GM18858 (cell line): ENCODE measurements around the gene ABI3.
"Not testable (repeated sequence)": the region's sequence is repeated elsewhere in the genome, so short reads cannot be mapped to it uniquely, and the experiment has no call there.

Experiments used
- ATAC-seq: cut with Tn5 transposase; IDR thresholded peaks from one replicate; pipeline ENCODE4 v1.9.1; 2021; ENCODE audit not compliant: unreplicated experiment

The ABI3 gene, protein sequence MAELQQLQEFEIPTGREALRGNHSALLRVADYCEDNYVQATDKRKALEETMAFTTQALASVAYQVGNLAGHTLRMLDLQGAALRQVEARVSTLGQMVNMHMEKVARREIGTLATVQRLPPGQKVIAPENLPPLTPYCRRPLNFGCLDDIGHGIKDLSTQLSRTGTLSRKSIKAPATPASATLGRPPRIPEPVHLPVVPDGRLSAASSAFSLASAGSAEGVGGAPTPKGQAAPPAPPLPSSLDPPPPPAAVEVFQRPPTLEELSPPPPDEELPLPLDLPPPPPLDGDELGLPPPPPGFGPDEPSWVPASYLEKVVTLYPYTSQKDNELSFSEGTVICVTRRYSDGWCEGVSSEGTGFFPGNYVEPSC

DNA sequence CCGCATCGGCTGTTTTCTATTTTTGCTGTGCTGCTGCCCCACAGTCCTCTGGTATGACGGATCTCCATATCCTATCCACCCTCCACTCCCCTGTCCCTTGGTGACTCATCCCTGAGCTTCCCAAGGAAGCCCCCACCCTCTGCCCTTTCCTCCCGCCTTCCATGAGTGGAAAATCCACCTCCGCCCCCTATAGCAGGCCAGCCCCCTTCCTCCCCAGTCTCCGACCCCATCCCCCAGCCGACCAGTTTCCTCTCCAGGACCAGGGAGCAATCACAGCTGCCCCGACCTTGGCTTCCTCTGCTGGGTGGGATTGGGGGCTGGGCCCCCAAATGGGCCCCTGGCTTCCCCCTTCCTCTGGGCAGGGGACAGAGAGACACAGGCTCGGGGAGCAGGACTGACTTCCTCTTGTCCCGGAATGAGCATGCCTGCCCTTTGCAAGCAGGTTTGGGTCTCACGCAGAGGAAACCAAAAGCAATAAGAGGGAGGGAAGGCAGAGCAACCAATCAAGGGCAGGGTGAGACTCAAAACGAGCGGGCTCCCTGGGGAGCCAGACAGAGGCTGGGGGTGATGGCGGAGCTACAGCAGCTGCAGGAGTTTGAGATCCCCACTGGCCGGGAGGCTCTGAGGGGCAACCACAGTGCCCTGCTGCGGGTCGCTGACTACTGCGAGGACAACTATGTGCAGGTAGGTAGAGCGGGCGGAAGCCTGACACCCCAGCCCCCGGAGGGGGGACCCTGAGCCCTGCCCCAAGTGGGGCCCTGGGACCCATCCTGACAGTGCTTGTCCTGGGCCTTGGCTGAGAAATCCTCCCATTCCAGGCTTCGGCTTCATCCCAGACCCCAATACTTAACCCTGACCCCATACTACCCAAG, at the start of gene ABI3, which contains the start of gene GNGT2:
Gene ABI3, plus strand, starts transcription at position 550 of the 872 bp plus-strand sequence. Its CDS starts 18 bp downstream, at position 568.
Gene GNGT2, minus strand, starts transcription at position 417 of the 872 bp plus-strand sequence. CDS start 3,152 bp downstream, outside the sequence.
- ATAC-seq: peak; percentile 73

DNA sequence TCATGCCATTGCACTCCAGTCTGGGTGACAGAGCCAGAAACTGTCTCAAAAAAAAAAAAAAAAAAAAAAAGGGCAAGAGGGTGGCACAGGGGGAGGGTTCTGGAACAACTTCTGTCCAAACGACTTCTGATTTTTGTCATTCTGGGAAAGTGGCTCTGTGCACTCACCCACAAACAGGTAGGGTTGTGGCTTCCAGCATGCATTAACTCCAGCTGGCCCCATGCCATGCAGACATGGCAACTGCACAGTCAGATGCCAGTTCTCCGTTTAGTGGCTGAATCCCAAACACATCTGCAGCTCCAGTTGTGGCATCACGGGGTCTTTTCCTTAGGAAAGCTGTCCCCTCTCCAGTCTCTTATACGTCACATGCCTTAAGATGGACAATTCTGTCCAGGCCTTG, 47.6 kb upstream of the ABI3 start:
- no peak for ATAC-seq

DNA sequence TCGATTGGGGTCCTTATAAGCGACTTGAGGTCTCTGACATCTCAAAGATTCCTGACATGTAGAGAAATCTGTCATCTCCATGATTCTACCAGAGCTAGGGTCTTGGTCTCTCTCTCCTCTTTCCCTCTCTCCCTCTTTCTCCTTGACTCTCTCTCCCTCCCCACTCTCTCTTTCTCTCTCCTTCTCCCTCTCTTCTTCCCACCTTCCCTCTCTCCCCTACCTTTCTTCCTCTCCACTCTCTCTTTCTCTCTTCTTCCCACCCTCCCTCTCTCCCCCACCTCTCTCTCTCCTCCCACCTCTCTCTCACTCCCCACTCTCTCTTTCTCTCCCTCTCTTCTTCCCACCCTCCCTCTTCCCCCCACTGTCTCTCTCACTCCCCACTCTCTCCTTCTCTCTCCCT, 45.4 kb upstream of the ABI3 start:
- no peak for ATAC-seq

DNA sequence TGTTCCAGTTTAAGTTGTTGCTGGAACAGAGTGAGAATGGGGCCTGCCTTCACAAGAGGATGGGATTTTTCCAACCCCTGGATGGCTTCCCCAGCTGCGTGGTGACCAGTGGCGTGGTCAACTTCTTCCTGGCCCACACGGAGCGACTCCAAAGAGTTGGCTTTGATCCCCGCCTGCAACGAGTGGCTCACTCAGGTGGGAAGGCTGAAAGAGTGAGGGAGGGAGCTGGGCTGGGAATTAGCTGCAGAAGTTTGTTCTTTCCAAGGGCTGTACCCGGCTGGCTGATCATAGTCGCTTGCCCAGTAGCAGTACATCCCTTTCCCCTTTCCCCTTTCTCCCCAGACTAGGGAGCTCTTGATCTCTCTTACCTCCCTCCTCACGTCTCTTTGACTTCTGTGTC, 41.8 kb upstream of the ABI3 start:
- ATAC-seq: no peak

DNA sequence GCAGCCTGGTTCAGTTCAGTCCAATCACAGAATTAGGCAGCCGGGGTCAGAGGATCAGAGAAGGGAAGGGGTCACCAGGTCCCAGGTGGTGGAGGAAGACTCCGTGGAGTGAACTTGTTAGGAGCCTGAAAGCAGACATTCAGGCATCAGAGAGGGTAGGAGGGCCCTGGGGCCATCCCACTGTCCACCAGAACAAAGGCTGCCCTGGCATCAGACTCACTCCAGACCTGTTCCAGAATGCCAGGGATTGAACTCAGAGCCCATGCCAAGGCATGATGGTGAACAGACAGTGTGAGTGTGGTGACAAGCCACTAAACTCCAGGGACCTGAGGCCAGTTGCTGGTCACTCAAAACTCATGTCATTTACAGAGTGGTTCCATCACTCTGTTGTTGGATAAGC, 40.3 kb upstream of the ABI3 start:
- ATAC-seq: no peak

DNA sequence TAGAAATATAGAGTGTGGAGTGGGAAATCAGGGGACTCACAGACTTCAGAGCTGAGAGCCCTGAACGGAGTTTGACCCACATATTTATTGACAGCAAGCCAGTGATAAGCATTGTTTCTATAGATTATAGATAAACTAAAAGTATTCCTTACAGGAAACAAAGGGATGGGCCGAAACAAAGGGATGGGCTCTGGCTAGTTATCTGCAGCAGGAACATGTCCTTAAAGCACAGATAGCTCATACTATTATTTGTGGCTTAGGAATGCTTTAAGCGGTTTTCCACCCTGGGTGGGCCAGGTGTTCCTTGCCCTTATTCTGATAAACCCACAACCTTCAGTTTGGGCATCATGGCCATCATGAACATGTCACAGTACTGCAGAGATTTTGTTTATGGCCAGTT, 39.8 kb upstream of the ABI3 start:
- ATAC-seq: not testable (repeated sequence)

DNA sequence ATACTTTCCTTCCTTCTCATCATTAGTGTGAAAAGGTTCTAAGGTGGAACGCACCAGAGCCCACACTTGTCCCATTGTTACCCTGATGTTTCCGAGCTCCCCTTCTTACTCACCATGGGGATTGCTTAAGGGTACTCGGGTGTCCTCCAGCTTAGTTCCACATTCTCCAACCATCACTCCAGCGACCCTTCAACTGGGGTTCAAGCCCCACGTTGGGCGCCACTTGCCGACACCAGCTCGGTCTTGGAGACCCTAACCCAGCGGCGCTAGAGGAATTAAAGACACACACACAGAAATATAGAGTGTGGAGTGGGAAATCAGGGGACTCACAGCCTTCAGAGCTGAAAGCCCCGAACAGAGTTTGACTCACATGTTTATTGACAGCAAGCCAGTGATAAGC, 34.5 kb upstream of the ABI3 start:
- ATAC-seq: not testable (repeated sequence)

DNA sequence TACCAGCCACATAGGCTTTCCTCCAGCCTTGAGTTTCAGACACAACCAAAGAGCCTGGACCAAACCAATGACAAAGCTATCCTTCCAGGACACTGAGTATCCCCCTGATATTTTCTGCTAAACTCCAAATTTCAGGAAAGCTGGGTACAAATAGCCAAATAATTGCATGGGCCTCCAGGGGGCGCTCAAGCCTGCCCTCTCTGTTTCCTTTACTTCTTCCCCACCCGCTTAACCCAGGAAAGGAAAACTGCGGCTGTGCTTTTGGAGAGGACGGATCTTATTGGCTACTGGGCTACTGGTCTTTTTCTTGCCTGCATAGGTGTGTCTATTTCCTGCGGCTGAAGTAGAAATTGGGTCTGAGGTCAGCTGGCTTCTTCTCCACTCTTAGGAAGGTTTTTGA, 30.2 kb upstream of the ABI3 start:
- ATAC-seq: no peak

DNA sequence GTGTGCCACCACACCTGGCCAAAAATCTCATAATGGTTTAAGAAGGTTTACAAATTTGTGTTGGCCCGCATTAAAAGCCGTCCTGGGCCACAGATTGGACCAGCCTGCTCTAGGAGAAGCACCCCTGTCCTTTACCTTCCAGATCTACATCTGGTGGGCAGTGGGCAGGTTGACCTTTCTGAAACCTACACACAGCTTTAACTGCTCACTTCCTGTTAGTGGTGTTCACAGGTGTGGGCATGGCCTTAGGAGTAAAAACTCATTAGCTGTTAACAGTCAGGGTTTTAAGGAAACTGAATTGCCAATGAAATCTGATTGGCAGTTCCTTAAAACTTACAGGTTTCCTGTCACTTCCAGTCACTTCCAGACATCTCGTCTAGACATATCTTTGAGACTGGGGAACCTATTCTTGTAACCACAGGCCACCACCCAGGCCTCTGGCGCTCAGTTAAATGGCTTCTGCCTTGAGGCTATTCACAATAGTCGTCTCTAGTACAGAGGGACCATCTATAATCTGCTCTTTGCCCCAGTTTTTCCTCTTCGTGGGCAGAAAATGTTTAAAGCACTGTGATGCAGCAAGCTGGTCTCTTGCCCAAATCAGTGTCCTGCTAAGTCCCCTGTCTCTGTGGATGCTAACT, 29.4 kb upstream of the ABI3 start:
- ATAC-seq: no peak

DNA sequence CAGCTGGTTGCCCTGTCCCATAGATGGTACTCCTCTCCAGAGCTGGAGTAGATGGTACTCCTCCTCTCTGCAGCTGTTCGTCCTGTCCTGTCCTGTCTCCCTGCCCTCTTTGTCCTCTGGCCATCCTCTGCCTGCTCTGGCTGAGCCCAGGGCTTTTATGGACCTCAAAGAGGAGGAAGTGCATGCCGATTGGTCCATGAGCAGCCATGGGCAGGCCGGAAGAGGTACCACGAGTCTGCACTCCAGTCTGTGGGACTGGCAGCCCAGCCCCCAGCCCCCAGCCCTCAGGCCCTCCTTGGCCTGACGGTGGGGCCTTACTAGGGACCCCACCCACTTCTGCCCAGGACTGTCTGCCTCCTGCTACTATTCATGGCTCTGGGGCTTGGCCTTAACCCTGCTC, 27.2 kb upstream of the ABI3 start:
- no peak for ATAC-seq

DNA sequence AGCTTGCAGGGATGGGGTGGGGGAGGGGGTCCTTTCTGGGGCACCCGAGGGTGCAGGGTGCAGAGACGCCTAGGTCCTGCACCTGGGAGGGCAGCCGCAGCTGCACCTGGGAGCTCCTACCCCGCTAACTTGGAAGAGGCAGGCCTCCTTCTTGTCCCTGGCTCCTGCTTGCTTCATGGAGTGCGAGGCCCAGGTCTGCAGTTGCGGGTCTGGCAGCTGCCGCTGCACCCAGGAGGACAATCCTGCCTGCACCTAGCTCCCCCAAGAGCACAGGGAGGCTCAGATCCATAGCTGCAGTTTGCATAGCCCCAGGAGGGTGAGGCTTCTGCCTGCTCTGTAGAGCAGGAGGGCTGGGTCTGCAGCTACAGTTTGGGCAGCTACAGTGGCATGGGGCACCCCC, 26.7 kb upstream of the ABI3 start:
- ATAC-seq: no peak

DNA sequence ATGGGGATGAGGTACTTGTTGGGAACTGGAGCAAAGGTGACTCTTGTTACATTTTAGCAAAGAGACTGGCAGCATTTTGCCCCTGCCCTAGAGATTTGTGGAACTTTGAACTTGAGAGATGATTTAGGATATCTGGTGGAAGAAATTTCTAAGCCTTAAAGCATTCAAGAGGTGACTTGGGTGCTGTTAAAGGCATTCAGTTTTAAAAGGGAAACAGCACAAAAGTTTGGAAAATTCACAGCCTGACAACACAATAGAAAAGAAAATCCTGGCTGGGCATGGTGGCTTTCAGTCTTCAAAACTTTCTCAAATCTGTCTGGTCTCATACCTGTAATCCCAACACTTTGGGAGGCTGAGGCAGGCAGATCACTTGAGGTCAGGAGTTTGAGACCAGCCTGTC, 26.0 kb upstream of the ABI3 start:
- not testable (repeated sequence) for ATAC-seq

DNA sequence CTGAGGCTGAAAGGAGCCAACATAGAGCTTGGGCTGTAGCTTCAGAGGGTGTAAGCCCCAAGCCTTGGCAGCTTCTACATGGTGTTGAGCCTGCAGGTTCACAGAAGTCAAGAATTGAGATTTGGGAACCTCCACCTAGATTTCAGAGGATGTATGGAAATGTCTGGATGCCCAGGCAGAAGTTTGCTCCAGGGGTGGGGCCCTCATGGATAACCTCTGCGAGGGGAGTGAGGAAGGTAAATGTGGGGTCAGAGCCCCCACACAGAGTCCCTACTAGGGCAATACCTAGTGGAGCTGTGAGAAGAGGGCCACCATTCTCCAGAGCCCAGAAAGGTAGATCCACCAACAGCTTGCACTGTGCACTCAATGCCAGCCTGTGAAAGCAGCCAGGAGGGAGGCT, 25.1 kb upstream of the ABI3 start:
- not testable (repeated sequence) for ATAC-seq

DNA sequence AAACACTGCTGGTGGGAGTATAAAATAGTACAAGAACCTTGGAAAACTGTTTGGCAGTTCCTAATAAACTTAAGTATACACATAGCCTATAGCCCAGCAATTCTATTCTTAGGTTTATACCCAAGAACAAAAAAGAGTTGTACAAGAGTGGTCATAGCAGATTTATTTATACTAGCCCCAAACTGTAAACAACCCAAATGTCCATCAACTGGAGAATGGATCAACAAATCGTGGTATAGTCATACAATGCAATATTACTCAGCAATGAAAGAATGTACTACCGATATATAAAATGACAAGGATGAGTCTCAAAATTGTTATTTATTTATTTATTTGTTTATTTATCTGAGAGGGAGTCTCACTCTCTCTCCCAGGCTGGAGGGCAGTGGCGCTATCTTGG, 23.2 kb upstream of the ABI3 start:
- no peak for ATAC-seq

DNA sequence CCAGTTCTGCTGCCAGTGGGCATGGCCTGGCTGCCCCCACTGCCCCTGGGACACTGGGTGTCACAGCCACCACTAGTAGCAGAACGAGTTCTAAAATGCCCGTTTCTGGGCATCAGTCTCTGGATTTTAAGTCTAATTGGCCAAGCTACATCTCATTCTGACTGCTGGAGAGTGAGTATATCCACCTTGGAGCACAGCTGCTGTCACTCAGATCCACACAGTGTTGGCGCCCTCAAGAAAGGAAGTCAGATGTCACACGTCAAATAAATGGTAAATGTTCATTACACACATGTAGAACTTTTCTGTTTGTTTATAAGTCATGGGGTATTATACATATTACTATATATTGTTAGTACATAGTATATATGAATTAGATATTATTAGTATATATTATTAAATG, 19.6 kb upstream of the ABI3 start:
- no peak for ATAC-seq

DNA sequence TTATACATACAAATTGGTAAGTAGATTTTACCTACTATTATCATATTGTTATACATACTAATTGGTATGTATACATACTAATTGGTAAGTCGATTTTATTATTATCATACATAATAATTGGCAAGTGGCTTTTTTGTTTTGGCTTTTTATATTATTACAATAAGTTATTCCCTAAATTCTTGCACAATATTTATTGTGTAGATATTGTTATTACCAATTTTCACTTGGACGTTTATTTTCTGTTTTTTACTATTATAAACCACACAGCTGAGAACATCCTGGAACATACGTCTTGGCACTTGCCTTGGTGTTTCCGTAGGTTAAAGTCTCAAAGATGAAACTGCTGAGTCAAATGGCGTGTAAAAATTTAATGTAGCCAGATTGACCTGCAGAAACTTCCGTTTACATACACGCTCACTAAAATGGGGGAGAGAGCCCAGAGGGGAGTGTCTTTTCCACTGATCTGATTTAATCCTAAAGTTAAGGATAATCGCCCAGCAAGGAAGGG, 19.0 kb upstream of the ABI3 start:
- no peak for ATAC-seq

DNA sequence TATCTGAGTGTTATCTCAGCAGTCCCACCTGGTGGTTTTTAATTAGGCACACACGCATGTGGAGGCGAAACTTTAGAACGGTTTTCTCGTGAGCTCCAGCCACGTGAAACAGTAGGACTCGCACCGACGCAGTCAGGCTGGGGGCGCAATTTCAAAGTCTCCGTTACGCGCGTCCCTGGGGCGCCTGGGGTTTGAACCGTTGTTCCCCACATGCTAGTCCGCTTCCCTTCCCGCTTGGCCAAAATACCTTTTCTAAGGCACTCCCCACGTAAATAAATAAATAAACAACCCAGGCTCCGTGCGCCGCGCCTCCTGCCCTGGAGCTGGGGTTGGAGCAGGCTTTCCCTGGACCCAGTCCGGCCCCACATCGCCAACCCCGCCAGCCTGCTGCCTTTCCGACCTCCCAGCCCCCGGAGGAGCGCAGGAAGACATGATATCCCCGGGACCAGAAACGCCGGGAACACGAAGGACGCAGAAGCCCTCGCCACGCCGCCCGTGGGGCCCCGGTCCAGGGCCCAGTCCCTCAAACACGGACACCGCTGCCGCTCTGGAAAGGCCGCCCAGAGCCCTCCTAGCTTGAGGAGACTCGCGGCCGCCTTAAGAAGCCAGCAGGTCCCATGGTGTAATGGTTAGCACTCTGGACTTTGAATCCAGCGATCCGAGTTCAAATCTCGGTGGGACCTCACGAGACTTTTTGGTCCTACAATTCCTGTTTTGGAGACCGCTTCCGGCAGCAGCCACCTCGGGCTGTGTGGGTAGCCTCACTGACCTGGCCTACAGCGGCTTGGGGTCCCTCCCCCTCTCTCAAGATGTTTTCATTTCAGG, 18.4 kb upstream of the ABI3 start:
- ATAC-seq: peak; percentile 37

DNA sequence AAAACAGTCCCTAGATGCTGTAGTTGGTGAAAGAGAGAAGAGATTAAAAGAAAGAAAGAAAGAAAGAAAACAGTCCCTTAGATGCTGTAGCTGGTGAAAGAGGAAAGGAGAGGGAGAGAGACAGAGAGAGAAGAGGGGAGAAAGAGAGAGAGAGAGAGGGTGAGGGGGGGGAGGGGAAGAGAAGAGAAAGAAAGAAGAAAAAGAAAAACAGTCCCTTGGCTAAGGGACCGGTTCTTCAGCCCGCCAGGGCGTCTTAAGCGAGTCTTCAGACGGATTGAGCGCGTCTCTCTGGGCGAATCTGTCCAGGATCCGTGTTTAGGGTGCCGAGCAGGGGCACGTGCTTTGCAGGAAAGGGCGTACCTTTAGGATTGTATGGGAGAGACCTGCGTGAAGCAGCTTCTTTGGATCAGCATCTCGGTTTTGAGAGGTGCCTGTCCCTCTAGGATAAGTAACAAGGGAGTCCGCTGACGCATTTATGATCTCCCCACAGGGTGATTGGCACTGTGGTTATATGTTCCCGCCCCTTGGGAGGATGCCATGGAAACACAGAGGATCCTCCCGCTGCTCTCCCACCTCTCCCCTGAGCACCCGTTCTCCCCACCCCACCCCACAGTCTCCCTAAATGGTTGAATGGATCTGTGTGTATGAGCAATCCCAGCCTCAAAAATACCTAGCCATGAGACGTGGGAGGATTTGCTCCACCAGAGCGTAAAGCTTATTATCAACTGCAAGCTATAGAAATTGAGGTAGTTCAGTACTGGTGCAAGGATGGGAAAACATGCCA, 16.8 kb upstream of the ABI3 start:
- peak; percentile 19 for ATAC-seq

DNA sequence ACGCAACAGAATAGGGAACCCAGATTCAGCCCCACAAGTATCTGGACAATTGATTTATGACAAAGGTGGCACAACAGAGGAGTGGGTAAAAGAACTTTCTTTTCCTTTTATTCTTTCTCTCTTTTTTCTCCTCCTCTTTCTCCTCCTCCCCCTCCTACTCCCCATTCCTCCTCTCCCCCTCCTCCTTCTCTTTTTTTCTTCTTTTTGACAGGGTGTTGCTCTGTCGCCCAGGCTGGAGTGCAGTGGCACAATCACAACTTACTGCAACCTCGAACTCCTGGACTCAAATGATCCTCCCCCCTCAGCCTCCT, 16.3 kb upstream of the ABI3 start:
- ATAC-seq: no peak

DNA sequence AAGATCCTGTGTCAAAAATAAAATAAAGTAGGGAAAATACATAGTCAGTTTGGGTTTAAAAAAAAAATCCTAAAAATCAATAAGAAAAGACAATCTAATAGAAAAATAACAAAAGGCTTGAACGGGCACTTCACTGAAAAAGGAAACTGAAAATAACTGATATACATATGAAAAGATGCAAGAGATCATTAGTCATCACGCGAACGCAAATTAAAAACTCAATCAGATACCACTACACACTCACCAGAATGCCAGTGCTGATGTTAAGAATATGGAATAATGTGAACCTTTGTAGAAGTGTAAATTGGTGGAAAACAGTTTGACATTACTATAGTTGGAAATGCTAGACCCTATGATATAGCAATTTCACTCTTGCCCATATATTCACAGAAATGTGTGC, 14.8 kb upstream of the ABI3 start:
- no peak for ATAC-seq
